Vagina (tissue), 2 donors: ENCODE data around the gene MBD4. TPM values are rescaled to one million over a fixed set of nuclear protein-coding genes. Genes with fewer than 3 reads are reported as not detected.

ENCODE experiments used
- DNase-seq, 2 donors: peaks; one replicate each; pipeline ENCODE4 v3.0.0-alpha.2; 2017; ENCODE audit errors: extremely low spot score in 2 of 2
- H3K27ac ChIP-seq: fragments of 200-600 bp; sonication (generic); one replicate; pipeline ENCODE4 v1.5.1; 2019
- H3K27me3 ChIP-seq: fragments of 200-600 bp; sonication (generic); one replicate; pipeline ENCODE4 v1.5.1; 2019
- H3K36me3 ChIP-seq, 2 donors: fragments of 200-600 bp; sonication (generic); one replicate each; pipeline ENCODE4 v1.5.1; 2017 to 2019
- H3K4me1 ChIP-seq: fragments of 200-600 bp; sonication (generic); one replicate; pipeline ENCODE4 v1.5.1; 2019
- H3K4me3 ChIP-seq, 2 donors: fragments of 200-600 bp; sonication (generic); 1 replicate in 1 of 2; 2 replicates in 1 of 2; pipeline ENCODE4 v1.5.1; 2016 to 2019
- H3K9me3 ChIP-seq: fragments of 200-600 bp; sonication (generic); one replicate; pipeline ENCODE4 v1.5.1; 2019
- CTCF ChIP-seq, 3 experiments: fragments of 450-650 bp in 2 of 3; fragments of 200-600 bp in 1 of 3; sonication (generic) in 1 of 3; IDR thresholded peaks; one replicate each; pipeline ENCODE4 v1.5.1; 2017 to 2019; ENCODE audit warnings: antibody characterized with exemption in 3 of 3, mild to moderate bottlenecking in 2 of 3, moderate library complexity in 2 of 3
- POLR2A ChIP-seq, 2 donors: fragments of 450-650 bp; IDR thresholded peaks; one replicate each; pipeline ENCODE4 v1.6.1; 2017; ENCODE audit warnings: antibody characterized with exemption in 2 of 2, mild to moderate bottlenecking in 2 of 2, moderate library complexity in 2 of 2
- POLR2AphosphoS5 ChIP-seq, 2 donors: sonication (generic); formaldehyde crosslinking; IDR thresholded peaks; one replicate each; pipeline ENCODE4 v1.9.0; 2017; ENCODE audit warnings: antibody characterized with exemption in 2 of 2, mild to moderate bottlenecking in 2 of 2, low read depth in 1 of 2; ENCODE audit not compliant: insufficient read depth in 1 of 2
- intact Hi-C: fragments of 100-400 bp; cut with DNase I; formaldehyde crosslinking; loops from one replicate; pipeline ENCODE4 v1.15.1; 2023
- total RNA-seq: library from RNA; depleted of rRNA; stranded (reverse); fragments of >200 nt; gene quantifications from one replicate; pipeline ENCODE4 v1.2.3, GENCODE V29; 2016

MBD4 gene
- total RNA-seq, 1 donor from 2014 or later: 32.4 TPM

GRCh38 chr3:129434140-129434539, 5.6 kb downstream of the MBD4 start:
- intact Hi-C loops: no loop called here
- peaks cover 45% of the 10 kb centered on the region for H3K4me1 ChIP-seq
- H3K4me3 ChIP-seq: no peak overlapping the region
- H3K27me3 ChIP-seq: no peaks in the 10 kb centered on the region
- peaks cover 0 to 49% of the 10 kb centered on the region in 2 donors for H3K36me3 ChIP-seq
- TF ChIP-seq POLR2A (IDR thresholded peaks at IDR 0.05) (no peak), POLR2AphosphoS5 (IDR thresholded peaks at IDR 0.05; ENCODE audit: insufficient read depth in 1 of 2, low read depth in 1 of 2) (no peak), CTCF (IDR thresholded peaks at IDR 0.05) (no peak)
- no peaks in the 10 kb centered on the region for H3K9me3 ChIP-seq
- DNase-seq: no peak
- no peak overlapping the region for H3K27ac ChIP-seq

GRCh38 chr3:129433565-129433964, 6.2 kb downstream of the MBD4 start:
- Histone ChIP-seq H3K27me3 (no peaks in the 10 kb centered on the region), H3K4me3 (no peak overlapping the region), H3K27ac (no peak overlapping the region), H3K4me1 (peaks cover 45% of the 10 kb centered on the region), H3K36me3 (peaks cover 0 to 49% of the 10 kb centered on the region in 2 donors), H3K9me3 (no peaks in the 10 kb centered on the region)
- no peak for DNase-seq
- TF ChIP-seq POLR2AphosphoS5 (IDR thresholded peaks at IDR 0.05; ENCODE audit: insufficient read depth in 1 of 2, low read depth in 1 of 2) (no peak), CTCF (IDR thresholded peaks at IDR 0.05) (no peak), POLR2A (IDR thresholded peaks at IDR 0.05) (no peak)
- intact Hi-C loops: no loop called here

- H3K9me3 ChIP-seq: no peaks in the 10 kb centered on the region
- H3K36me3 ChIP-seq: peaks cover 0 to 48% of the 10 kb centered on the region in 2 donors
- peaks cover 43% of the 10 kb centered on the region for H3K4me1 ChIP-seq
- H3K27me3 ChIP-seq: no peaks in the 10 kb centered on the region
- no peak for DNase-seq
- intact Hi-C loops: no loop called here
- H3K27ac ChIP-seq: no peak overlapping the region
- H3K4me3 ChIP-seq: no peak overlapping the region
- no peak for TF ChIP-seq POLR2A (IDR thresholded peaks at IDR 0.05)
These were observed 7.1 kb downstream of the MBD4 start for GRCh38 chr3:129432671-129433070.

- no peaks in the 10 kb centered on the region for H3K9me3 ChIP-seq
- H3K36me3 ChIP-seq: peaks cover 0 to 42% of the 10 kb centered on the region in 2 donors
- intact Hi-C loops: no loop called here
- H3K4me3 ChIP-seq: no peak overlapping the region
- TF ChIP-seq POLR2AphosphoS5 (IDR thresholded peaks at IDR 0.05; ENCODE audit: insufficient read depth in 1 of 2, low read depth in 1 of 2) (no peak), CTCF (IDR thresholded peaks at IDR 0.05) (no peak), POLR2A (IDR thresholded peaks at IDR 0.05) (no peak)
- no peak for DNase-seq
- H3K27me3 ChIP-seq: no peaks in the 10 kb centered on the region
- H3K4me1 ChIP-seq: peaks cover 40% of the 10 kb centered on the region
- no peak overlapping the region for H3K27ac ChIP-seq
These were observed 7.7 kb downstream of the MBD4 start for GRCh38 chr3:129432036-129432435.

GRCh38 chr3:129429602-129430001, 10.1 kb downstream of the MBD4 start:
- Histone ChIP-seq H3K36me3 (peaks cover 0 to 34% of the 10 kb centered on the region in 2 donors), H3K9me3 (no peaks in the 10 kb centered on the region), H3K27me3 (no peaks in the 10 kb centered on the region), H3K4me3 (no peak overlapping the region), H3K4me1 (peaks cover 18% of the 10 kb centered on the region), H3K27ac (no peak overlapping the region)
- intact Hi-C loops: no loop called here
- TF ChIP-seq POLR2AphosphoS5 (IDR thresholded peaks at IDR 0.05; ENCODE audit: insufficient read depth in 1 of 2, low read depth in 1 of 2) (no peak), CTCF (IDR thresholded peaks at IDR 0.05) (no peak)
- DNase-seq: no peak

GRCh38 chr3:129429080-129429451, 10.7 kb downstream of the MBD4 start:
- Histone ChIP-seq H3K9me3 (no peaks in the 10 kb centered on the region), H3K27ac (peak overlapping the region; percentile 74), H3K27me3 (no peaks in the 10 kb centered on the region), H3K4me1 (peaks cover 17% of the 10 kb centered on the region), H3K4me3 (peak overlapping the region in 1 of 2 donors; percentile 51), H3K36me3 (peaks cover 0 to 31% of the 10 kb centered on the region in 2 donors)
- intact Hi-C loops: no loop called here
- no peak for DNase-seq
- no peak for TF ChIP-seq POLR2AphosphoS5 (IDR thresholded peaks at IDR 0.05; ENCODE audit: insufficient read depth in 1 of 2, low read depth in 1 of 2)
